GM19395 (cell line): ENCODE measurements around the gene SPECC1L.

Source experiments
- ATAC-seq: cut with Tn5 transposase; IDR thresholded peaks from one replicate; pipeline ENCODE4 v1.9.1; 2021; ENCODE audit warnings: mild to moderate bottlenecking, moderate library complexity; ENCODE audit not compliant: unreplicated experiment

The SPECC1L gene

GRCh38 chr22:24426436-24426835, 155.8 kb downstream of the SPECC1L start:
- ATAC-seq = no peak

- peak; percentile 4 for ATAC-seq
Measured at GRCh38 chr22:24426851-24427499, 156.3 kb downstream of the SPECC1L start.

- ATAC-seq = peak; percentile 54
Measured at GRCh38 chr22:24427500-24428164, 157.0 kb downstream of the SPECC1L start, which contains the start of gene ADORA2A. Gene ADORA2A (plus strand): TSS chr22:24427599. CDS start chr22:24433405, 5,806 bp downstream.

- no peak for ATAC-seq
Measured at GRCh38 chr22:24428751-24429410, 158.2 kb downstream of the SPECC1L start.

- ATAC-seq = no peak
Measured at GRCh38 chr22:24429411-24430365, 159.1 kb downstream of the SPECC1L start.

- ATAC-seq = no peak
Measured at GRCh38 chr22:24430431-24431308, 160.0 kb downstream of the SPECC1L start.

GRCh38 chr22:24431309-24432034, 160.8 kb downstream of the SPECC1L start:
- ATAC-seq = no peak

- no peak for ATAC-seq
Measured at GRCh38 chr22:24432059-24432853, 161.6 kb downstream of the SPECC1L start.

- no peak for ATAC-seq
Measured at GRCh38 chr22:24433001-24433827, 162.6 kb downstream of the SPECC1L start.

GRCh38 chr22:24433828-24434470, 163.3 kb downstream of the SPECC1L start:
- peak; percentile 60 for ATAC-seq

- peak; percentile 52 for ATAC-seq
Measured at GRCh38 chr22:24434471-24435322, 164.1 kb downstream of the SPECC1L start.

- no peak for ATAC-seq
Measured at GRCh38 chr22:24435323-24435645, 164.7 kb downstream of the SPECC1L start.

GRCh38 chr22:24435861-24436371, 165.3 kb downstream of the SPECC1L start:
- ATAC-seq = no peak

- ATAC-seq = no peak
Measured at GRCh38 chr22:24436553-24436952, 165.9 kb downstream of the SPECC1L start.

GRCh38 chr22:24437091-24437490, 166.5 kb downstream of the SPECC1L start:
- ATAC-seq = no peak

GRCh38 chr22:24437741-24438328, 167.2 kb downstream of the SPECC1L start:
- ATAC-seq = no peak
